Measurements from ENCODE around the gene ASPG.

The ASPG gene

GRCh38 chr14:104117341-104118005 is 32.0 kb downstream of the ASPG start:
- H3F3A ChIP-seq (ENCODE audit: insufficient read depth, low read length), result no peaks in the 10 kb centered on the region
- no peak overlapping the region for H3K9ac ChIP-seq (ENCODE audit: low read length)
- H3K27me3 ChIP-seq (replicated peaks; ENCODE audit: insufficient read depth, low read length), result peaks cover 4% of the 10 kb centered on the region; the same call in 1 of the 2 replicates
- H3K4me2 ChIP-seq (ENCODE audit: low read depth, low read length), result no peak overlapping the region
- no peak overlapping the region for H2AFZ ChIP-seq (ENCODE audit: low read length)
- no peaks in the 10 kb centered on the region for H3K4me1 ChIP-seq (ENCODE audit: low read length)
- TF ChIP-seq EZH2phosphoT487 (IDR thresholded peaks at IDR 0.05; ENCODE audit: low read length), result no peak
- no peak for TF ChIP-seq CTCF (IDR thresholded peaks at IDR 0.05; ENCODE audit: low read length)
- no peak for TF ChIP-seq EZH2 (optimal IDR thresholded peaks at IDR 0.05; ENCODE audit: low read depth, low read length)
- H3K79me2 ChIP-seq (ENCODE audit: low read length), result no peaks in the 10 kb centered on the region
- H4K20me1 ChIP-seq (ENCODE audit: insufficient read depth, low read length), result no peaks in the 10 kb centered on the region
- no peak for DNase-seq
- H3K4me3 ChIP-seq (ENCODE audit: low read length), result no peak overlapping the region
- H3K9me2 ChIP-seq (replicated peaks; ENCODE audit: insufficient read depth, low read length), result no peaks in the 10 kb centered on the region
- H3K9me3 ChIP-seq (replicated peaks; ENCODE audit: insufficient read depth, low read length), result no peaks in the 10 kb centered on the region
- no peaks in the 10 kb centered on the region for H3K36me3 ChIP-seq (replicated peaks; ENCODE audit: insufficient read depth, low read length)
- no peak overlapping the region for H3K27ac ChIP-seq (ENCODE audit: low read length)

- no peaks in the 10 kb centered on the region for H3K79me2 ChIP-seq (ENCODE audit: low read length)
- no peaks in the 10 kb centered on the region for H3K4me1 ChIP-seq (ENCODE audit: low read length)
- no peak overlapping the region for H2AFZ ChIP-seq (ENCODE audit: low read length)
- no peaks in the 10 kb centered on the region for H3F3A ChIP-seq (ENCODE audit: insufficient read depth, low read length)
- TF ChIP-seq CTCF (IDR thresholded peaks at IDR 0.05; ENCODE audit: low read length) (no peak), EZH2phosphoT487 (IDR thresholded peaks at IDR 0.05; ENCODE audit: low read length) (no peak), EZH2 (optimal IDR thresholded peaks at IDR 0.05; ENCODE audit: low read depth, low read length) (no peak)
- H3K27me3 ChIP-seq (replicated peaks; ENCODE audit: insufficient read depth, low read length), result peaks cover 4% of the 10 kb centered on the region; the same call in 1 of the 2 replicates
- H4K20me1 ChIP-seq (ENCODE audit: insufficient read depth, low read length), result no peaks in the 10 kb centered on the region
- H3K36me3 ChIP-seq (replicated peaks; ENCODE audit: insufficient read depth, low read length), result no peaks in the 10 kb centered on the region
- H3K4me3 ChIP-seq (ENCODE audit: low read length), result no peak overlapping the region
- H3K9me2 ChIP-seq (replicated peaks; ENCODE audit: insufficient read depth, low read length), result no peaks in the 10 kb centered on the region
- H3K9ac ChIP-seq (ENCODE audit: low read length), result no peak overlapping the region
- DNase-seq, result no peak
- no peak overlapping the region for H3K27ac ChIP-seq (ENCODE audit: low read length)
- no peaks in the 10 kb centered on the region for H3K9me3 ChIP-seq (replicated peaks; ENCODE audit: insufficient read depth, low read length)
- H3K4me2 ChIP-seq (ENCODE audit: low read depth, low read length), result no peak overlapping the region
Observed at GRCh38 chr14:104118006-104118844, 32.7 kb downstream of the ASPG start.

DNA sequence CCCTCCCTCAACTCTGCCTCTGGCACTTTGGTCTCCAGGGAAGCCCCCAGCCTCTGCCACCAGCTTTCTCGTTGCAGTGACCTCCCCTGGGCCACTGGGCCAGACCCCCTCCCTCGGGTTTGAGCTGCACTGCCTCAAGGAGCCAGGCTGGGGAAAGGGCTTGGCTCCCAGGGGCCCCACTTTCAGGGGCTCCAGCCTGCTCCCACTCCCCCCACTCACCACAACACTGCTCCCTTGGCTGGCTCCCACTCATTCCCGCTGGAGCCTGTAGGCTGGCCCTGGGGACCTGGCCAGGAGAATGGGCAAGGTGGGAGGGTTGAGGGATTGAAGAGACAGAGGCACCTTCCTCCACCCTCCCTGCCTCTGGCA is 33.6 kb downstream of the ASPG start:
- no peak for DNase-seq
- no peaks in the 10 kb centered on the region for H3K9me3 ChIP-seq (replicated peaks; ENCODE audit: insufficient read depth, low read length)
- H3K9me2 ChIP-seq (replicated peaks; ENCODE audit: insufficient read depth, low read length), result no peaks in the 10 kb centered on the region
- H2AFZ ChIP-seq (ENCODE audit: low read length), result no peak overlapping the region
- no peaks in the 10 kb centered on the region for H3K79me2 ChIP-seq (ENCODE audit: low read length)
- H3K27ac ChIP-seq (ENCODE audit: low read length), result no peak overlapping the region
- H4K20me1 ChIP-seq (ENCODE audit: insufficient read depth, low read length), result no peaks in the 10 kb centered on the region
- H3K9ac ChIP-seq (ENCODE audit: low read length), result no peak overlapping the region
- H3K4me3 ChIP-seq (ENCODE audit: low read length), result no peak overlapping the region
- no peaks in the 10 kb centered on the region for H3F3A ChIP-seq (ENCODE audit: insufficient read depth, low read length)
- TF ChIP-seq CTCF (IDR thresholded peaks at IDR 0.05; ENCODE audit: low read length) (no peak), EZH2 (optimal IDR thresholded peaks at IDR 0.05; ENCODE audit: low read depth, low read length) (no peak), EZH2phosphoT487 (IDR thresholded peaks at IDR 0.05; ENCODE audit: low read length) (no peak)
- H3K4me2 ChIP-seq (ENCODE audit: low read depth, low read length), result no peak overlapping the region
- peaks cover 4% of the 10 kb centered on the region; the same call in 1 of the 2 replicates for H3K27me3 ChIP-seq (replicated peaks; ENCODE audit: insufficient read depth, low read length)
- H3K4me1 ChIP-seq (ENCODE audit: low read length), result no peaks in the 10 kb centered on the region
- no peaks in the 10 kb centered on the region for H3K36me3 ChIP-seq (replicated peaks; ENCODE audit: insufficient read depth, low read length)
